Stimulated activated naive CD8-positive, alpha-beta T cell treated with anti-CD3 and anti-CD28 coated beads, Interleukin-15, Interleukin-2, amounts not matched to agents 100 ng/mL and 50 ng/mL, for 24 hours (primary cell): Measurements from ENCODE around the gene PDGFRA.
A peak's percentile ranks its signal among the peaks of the same experiment; 100 is the strongest.

Source experiments
- H3K27ac Mint-ChIP-seq: one replicate; pipeline ENCODE4 v1.8.0; 2021; ENCODE audit warnings: mild to moderate bottlenecking, mixed read lengths
- H3K27me3 Mint-ChIP-seq: one replicate; pipeline ENCODE4 v1.8.0; 2021; ENCODE audit warnings: mixed read lengths
- H3K36me3 Mint-ChIP-seq: one replicate; pipeline ENCODE4 v1.8.0; 2021; ENCODE audit warnings: low read depth, mixed read lengths
- H3K4me1 Mint-ChIP-seq: one replicate; pipeline ENCODE4 v1.8.0; 2021; ENCODE audit warnings: low read depth, mixed read lengths
- H3K4me3 Mint-ChIP-seq: one replicate; pipeline ENCODE4 v1.8.0; 2021; ENCODE audit warnings: mild to moderate bottlenecking, mixed read lengths
- H3K9me3 Mint-ChIP-seq: one replicate; pipeline ENCODE4 v1.8.0; 2021; ENCODE audit warnings: mixed read lengths

PDGFRA gene

GRCh38 chr4:54271464-54271863, 42.4 kb downstream of the PDGFRA start:
- peaks cover 24% of the 10 kb centered on the region for H3K27me3 Mint-ChIP-seq
- no peaks in the 10 kb centered on the region for H3K9me3 Mint-ChIP-seq
- H3K27ac Mint-ChIP-seq: no peak overlapping the region
- H3K4me3 Mint-ChIP-seq: no peak overlapping the region
- no peaks in the 10 kb centered on the region for H3K4me1 Mint-ChIP-seq
- no peaks in the 10 kb centered on the region for H3K36me3 Mint-ChIP-seq

GRCh38 chr4:54272051-54272450, 43.0 kb downstream of the PDGFRA start:
- Mint-ChIP-seq H3K36me3 (no peaks in the 10 kb centered on the region), H3K4me3 (no peak overlapping the region), H3K4me1 (no peaks in the 10 kb centered on the region), H3K27ac (no peak overlapping the region), H3K9me3 (no peaks in the 10 kb centered on the region), H3K27me3 (peaks cover 27% of the 10 kb centered on the region)

GRCh38 chr4:54274264-54274663, 45.2 kb downstream of the PDGFRA start:
- H3K4me1 Mint-ChIP-seq: no peaks in the 10 kb centered on the region
- H3K27me3 Mint-ChIP-seq: peaks cover 34% of the 10 kb centered on the region
- no peaks in the 10 kb centered on the region for H3K36me3 Mint-ChIP-seq
- no peak overlapping the region for H3K27ac Mint-ChIP-seq
- no peaks in the 10 kb centered on the region for H3K9me3 Mint-ChIP-seq
- H3K4me3 Mint-ChIP-seq: no peak overlapping the region

- Mint-ChIP-seq H3K4me1 (no peaks in the 10 kb centered on the region), H3K27me3 (peaks cover 35% of the 10 kb centered on the region), H3K9me3 (no peaks in the 10 kb centered on the region), H3K4me3 (no peak overlapping the region), H3K36me3 (no peaks in the 10 kb centered on the region), H3K27ac (no peak overlapping the region)
Measured at GRCh38 chr4:54274795-54275665, 45.9 kb downstream of the PDGFRA start.

- peaks cover 40% of the 10 kb centered on the region for H3K27me3 Mint-ChIP-seq
- H3K36me3 Mint-ChIP-seq: no peaks in the 10 kb centered on the region
- no peaks in the 10 kb centered on the region for H3K4me1 Mint-ChIP-seq
- H3K4me3 Mint-ChIP-seq: no peak overlapping the region
- H3K27ac Mint-ChIP-seq: peak overlapping the region; percentile 76
- H3K9me3 Mint-ChIP-seq: peaks cover 1% of the 10 kb centered on the region
Measured at GRCh38 chr4:54276641-54277430, 47.7 kb downstream of the PDGFRA start.

- H3K9me3 Mint-ChIP-seq: peaks cover 9% of the 10 kb centered on the region
- no peaks in the 10 kb centered on the region for H3K4me1 Mint-ChIP-seq
- no peak overlapping the region for H3K4me3 Mint-ChIP-seq
- H3K27me3 Mint-ChIP-seq: peaks cover 39% of the 10 kb centered on the region
- no peaks in the 10 kb centered on the region for H3K36me3 Mint-ChIP-seq
- H3K27ac Mint-ChIP-seq: no peak overlapping the region
Measured at GRCh38 chr4:54277691-54278090, 48.6 kb downstream of the PDGFRA start.

GRCh38 chr4:54278216-54278615, 49.1 kb downstream of the PDGFRA start:
- Mint-ChIP-seq H3K27ac (no peak overlapping the region), H3K9me3 (peaks cover 9% of the 10 kb centered on the region), H3K4me1 (no peaks in the 10 kb centered on the region), H3K4me3 (no peak overlapping the region), H3K36me3 (no peaks in the 10 kb centered on the region), H3K27me3 (peaks cover 34% of the 10 kb centered on the region)

GRCh38 chr4:54281054-54281766, 52.1 kb downstream of the PDGFRA start:
- Mint-ChIP-seq H3K9me3 (peaks cover 20% of the 10 kb centered on the region), H3K27me3 (peaks cover 25% of the 10 kb centered on the region), H3K4me3 (no peak overlapping the region), H3K27ac (no peak overlapping the region), H3K36me3 (no peaks in the 10 kb centered on the region), H3K4me1 (no peaks in the 10 kb centered on the region)

GRCh38 chr4:54282837-54283236, 53.7 kb downstream of the PDGFRA start:
- peaks cover 20% of the 10 kb centered on the region for H3K9me3 Mint-ChIP-seq
- H3K36me3 Mint-ChIP-seq: no peaks in the 10 kb centered on the region
- no peak overlapping the region for H3K27ac Mint-ChIP-seq
- H3K27me3 Mint-ChIP-seq: peaks cover 17% of the 10 kb centered on the region
- no peaks in the 10 kb centered on the region for H3K4me1 Mint-ChIP-seq
- no peak overlapping the region for H3K4me3 Mint-ChIP-seq

- no peaks in the 10 kb centered on the region for H3K4me1 Mint-ChIP-seq
- peaks cover 1% of the 10 kb centered on the region for H3K9me3 Mint-ChIP-seq
- no peaks in the 10 kb centered on the region for H3K36me3 Mint-ChIP-seq
- H3K27ac Mint-ChIP-seq: no peak overlapping the region
- H3K27me3 Mint-ChIP-seq: no peaks in the 10 kb centered on the region
- no peak overlapping the region for H3K4me3 Mint-ChIP-seq
Measured at GRCh38 chr4:54289316-54289715, 60.2 kb downstream of the PDGFRA start.

GRCh38 chr4:54290980-54291379, 61.9 kb downstream of the PDGFRA start:
- no peak overlapping the region for H3K27ac Mint-ChIP-seq
- no peaks in the 10 kb centered on the region for H3K9me3 Mint-ChIP-seq
- H3K4me3 Mint-ChIP-seq: no peak overlapping the region
- no peaks in the 10 kb centered on the region for H3K4me1 Mint-ChIP-seq
- H3K36me3 Mint-ChIP-seq: no peaks in the 10 kb centered on the region
- H3K27me3 Mint-ChIP-seq: no peaks in the 10 kb centered on the region

- Mint-ChIP-seq H3K36me3 (no peaks in the 10 kb centered on the region), H3K4me1 (no peaks in the 10 kb centered on the region), H3K4me3 (no peak overlapping the region), H3K27me3 (no peaks in the 10 kb centered on the region), H3K9me3 (no peaks in the 10 kb centered on the region), H3K27ac (no peak overlapping the region)
Measured at GRCh38 chr4:54296548-54297203, 67.6 kb downstream of the PDGFRA start.

GRCh38 chr4:54308110-54308509, 79.0 kb downstream of the PDGFRA start:
- no peaks in the 10 kb centered on the region for H3K4me1 Mint-ChIP-seq
- peaks cover 16% of the 10 kb centered on the region for H3K27me3 Mint-ChIP-seq
- no peak overlapping the region for H3K4me3 Mint-ChIP-seq
- no peaks in the 10 kb centered on the region for H3K36me3 Mint-ChIP-seq
- H3K27ac Mint-ChIP-seq: no peak overlapping the region
- H3K9me3 Mint-ChIP-seq: peaks cover 20% of the 10 kb centered on the region
